Right lobe of liver (tissue), 6 donors: ENCODE data around the gene MAST2. TPM values are rescaled to one million over a fixed set of nuclear protein-coding genes. Genes with fewer than 3 reads are reported as not detected.

ENCODE experiments used
- ATAC-seq, 4 donors: fragments of 200-7000 bp; cut with Tn5 transposase; one replicate each; pipeline ENCODE4 v1.9.1; 2020; ENCODE audit warnings: mild to moderate bottlenecking in 4 of 4, moderate library complexity in 4 of 4
- DNase-seq, 3 donors: peaks; one replicate each; pipeline ENCODE4 v3.0.0-alpha.2; 2020
- H3K27ac ChIP-seq, 3 donors: fragments of 200-600 bp; one replicate each; pipeline ENCODE4 v1.8.0; 2022
- H3K27me3 ChIP-seq, 2 donors: fragments of 200-600 bp; one replicate each; pipeline ENCODE4 v1.8.0; 2022
- H3K36me3 ChIP-seq, 4 donors: fragments of 200-600 bp; sonication (generic) in 1 of 4; one replicate each; pipeline versions ENCODE4 v1.5.1 to v1.8.0; 2017 to 2022; ENCODE audit warnings: control low read depth in 1 of 4
- H3K4me1 ChIP-seq, 4 donors: fragments of 200-600 bp; sonication (generic) in 1 of 4; one replicate each; pipeline versions ENCODE4 v1.5.1 to v1.8.0; 2017 to 2022; ENCODE audit warnings: control low read depth in 1 of 4
- H3K4me3 ChIP-seq, 3 donors: fragments of 200-600 bp; one replicate each; pipeline ENCODE4 v1.8.0; 2022
- H3K9me3 ChIP-seq, 4 donors: fragments of 200-600 bp; sonication (generic) in 1 of 4; one replicate each; pipeline versions ENCODE4 v1.5.1 to v1.8.0; 2017 to 2022; ENCODE audit warnings: control low read depth in 1 of 4
- CTCF ChIP-seq, 4 donors: fragments of 200-600 bp in 3 of 4; fragments of 450-650 bp in 1 of 4; IDR thresholded peaks; one replicate each; pipeline versions ENCODE4 v1.5.1 to v1.8.0; 2016 to 2022; ENCODE audit warnings: antibody characterized with exemption in 4 of 4, mild to moderate bottlenecking in 2 of 4
- POLR2A ChIP-seq: fragments of 450-650 bp; IDR thresholded peaks from one replicate; pipeline ENCODE4 v1.6.1; 2017; ENCODE audit warnings: antibody characterized with exemption, mild to moderate bottlenecking
- WGBS: methylation state at CpG from one replicate; pipeline ENCODE4 v1.1.6; 2018; ENCODE audit warnings: low coverage, low lambda C conversion rate; ENCODE audit not compliant: insufficient coverage; ENCODE audit errors: missing lambda C conversion rate; 5-methylcytosine and 5-hydroxymethylcytosine counted together
- intact Hi-C, 2 donors: fragments of 100-400 bp; cut with DNase I; formaldehyde crosslinking; loops; one replicate each; pipeline versions ENCODE4 v1.11.2 to v1.14.1; 2022
- total RNA-seq, 6 experiments: library from RNA; depleted of rRNA in 2 of 6; stranded (reverse); fragments of >200 nt in 2 of 6; fragmentation: NEBNext Ultra II Directional in 3 of 6; extraction: Animal tissue kit (Norgen Biotek cat#: 25700) in 3 of 6; gene quantifications; one replicate each; pipeline versions ENCODE4 v1.1.0 to v1.2.4, GENCODE V29; 2016 to 2023
- donor health status: DM: no; HTN: yes; CAD: no.
- donor health status: DM: no; HTN: no; CAD: no.
- donor health status: DM: no; HTN: no; CAD: no.
- donor health status: DM: no; HTN: yes; CAD: no.
- donor health status: DM: no; HTN: yes; CAD: no.

MAST2 gene
- total RNA-seq, 6 experiments from 2014 or later, result 9.9 to 14.9 (median 12.3) TPM

DNA sequence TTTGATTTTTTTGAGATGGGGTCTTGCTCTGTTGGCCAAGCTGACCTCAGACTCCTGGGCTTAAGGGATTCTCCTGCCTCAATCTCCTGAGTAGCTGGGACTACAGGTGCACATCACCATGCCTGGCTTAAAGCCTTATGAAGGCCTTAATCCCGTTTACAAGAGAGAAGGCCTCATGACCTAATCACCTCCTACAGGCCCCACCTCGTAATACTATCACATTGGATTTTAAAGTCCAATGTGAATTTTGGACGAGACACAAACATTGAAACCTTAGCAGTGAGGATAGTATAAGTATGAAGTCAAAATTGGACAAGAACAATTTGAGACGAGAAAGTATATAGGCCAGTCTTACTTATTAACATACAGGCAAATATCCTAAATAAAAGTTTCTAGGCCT is 73.9 kb downstream of the MAST2 start:
- Histone ChIP-seq H3K9me3 (no peaks in the 10 kb centered on the region), H3K4me1 (peaks cover 0 to 17% (median 2%) of the 10 kb centered on the region in 4 donors), H3K36me3 (no peaks in the 10 kb centered on the region), H3K27me3 (no peaks in the 10 kb centered on the region), H3K4me3 (no peak overlapping the region), H3K27ac (peak overlapping the region in 1 of 3 donors; percentile 12)
- ATAC-seq (peak in 3 of 4 donors; percentile 12 to 53 (median 48)), DNase-seq (no peak)
- 31% methylated on average over 4 of the region's 4 CpGs for WGBS
- intact Hi-C loops, result no loop called here
- no peak for TF ChIP-seq CTCF (IDR thresholded peaks at IDR 0.05)
- no peak for TF ChIP-seq POLR2A

DNA sequence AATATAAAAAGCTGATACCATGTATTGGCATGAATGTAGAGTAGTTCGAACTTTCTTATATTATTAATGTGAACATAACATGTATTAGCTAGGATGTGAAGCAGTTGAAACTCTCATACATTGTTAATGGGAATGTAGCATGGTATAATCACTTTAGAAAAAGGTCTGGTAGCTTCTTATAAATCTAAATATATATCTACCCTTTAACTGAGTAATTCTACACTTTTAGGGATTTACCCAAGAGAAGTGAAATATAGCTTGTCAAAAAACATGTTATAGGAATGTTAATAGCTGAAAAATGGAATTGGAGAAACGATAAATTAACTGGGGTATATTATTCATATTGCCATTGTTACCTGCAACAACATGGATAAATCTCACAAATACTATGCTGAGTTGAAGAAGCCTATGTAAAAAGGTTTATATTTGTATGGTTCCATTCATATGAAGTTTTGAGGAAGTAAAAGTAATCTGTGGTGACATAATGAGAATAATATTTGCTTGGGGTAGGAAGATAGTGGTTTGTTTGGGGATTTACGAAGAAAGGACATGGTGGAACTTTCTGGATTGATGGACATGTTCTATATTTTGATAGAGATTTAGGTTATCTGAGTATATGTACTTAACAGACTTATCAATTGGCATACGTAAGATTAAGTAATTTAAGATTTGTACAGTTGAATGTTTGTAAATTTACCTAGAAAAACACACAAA is 76.6 kb downstream of the MAST2 start:
- 79% methylated on average over 4 of the region's 4 CpGs for WGBS
- intact Hi-C loops, result no loop called here
- no peak for DNase-seq
- Histone ChIP-seq H3K36me3 (no peaks in the 10 kb centered on the region), H3K27ac (no peak overlapping the region), H3K9me3 (no peaks in the 10 kb centered on the region), H3K4me3 (no peak overlapping the region), H3K4me1 (peaks cover 0 to 21% (median 0%) of the 10 kb centered on the region in 4 donors), H3K27me3 (no peaks in the 10 kb centered on the region)
- no peak for TF ChIP-seq CTCF (IDR thresholded peaks at IDR 0.05)
- TF ChIP-seq POLR2A, result no peak
- no peak for ATAC-seq

DNA sequence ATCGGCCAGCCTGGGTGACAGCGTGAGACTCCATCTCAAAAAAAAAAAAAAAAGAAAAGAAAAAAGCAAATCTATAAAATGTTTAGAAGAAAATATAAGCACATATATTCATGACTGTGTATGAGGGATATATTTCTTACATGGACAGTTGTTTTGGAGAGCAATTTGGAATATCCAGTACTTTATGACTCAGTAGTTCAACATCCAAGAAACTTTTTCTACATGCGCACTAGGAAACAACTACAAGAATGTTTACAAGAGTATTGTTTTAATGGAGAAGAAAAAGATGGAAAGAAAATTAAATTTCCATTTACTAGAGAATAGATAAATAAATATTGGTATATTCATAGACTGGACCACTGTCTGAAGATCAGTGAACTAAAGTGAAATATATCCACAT is 77.5 kb downstream of the MAST2 start:
- DNase-seq (no peak), ATAC-seq (no peak)
- Histone ChIP-seq H3K27me3 (no peaks in the 10 kb centered on the region), H3K4me3 (no peak overlapping the region), H3K27ac (no peak overlapping the region), H3K9me3 (no peaks in the 10 kb centered on the region), H3K36me3 (no peaks in the 10 kb centered on the region), H3K4me1 (peaks cover 0 to 21% (median 0%) of the 10 kb centered on the region in 4 donors)
- WGBS, result 92% methylated on average over 3 of the region's 3 CpGs
- intact Hi-C loops, result no loop called here
- no peak for TF ChIP-seq CTCF (IDR thresholded peaks at IDR 0.05)
- TF ChIP-seq POLR2A, result no peak

- Histone ChIP-seq H3K27me3 (no peaks in the 10 kb centered on the region), H3K27ac (no peak overlapping the region), H3K4me1 (peaks cover 0 to 8% (median 0%) of the 10 kb centered on the region in 4 donors), H3K9me3 (no peaks in the 10 kb centered on the region), H3K4me3 (no peak overlapping the region), H3K36me3 (no peaks in the 10 kb centered on the region)
- intact Hi-C loops, result no loop called here
- DNase-seq (no peak), ATAC-seq (no peak)
- WGBS, result no CpG with 5 or more reads among the region's 1 CpG
- TF ChIP-seq CTCF (IDR thresholded peaks at IDR 0.05) (no peak), POLR2A (no peak)
Measured at GRCh38 chr1:45883658-45884057, 80.2 kb downstream of the MAST2 start.
